Stimulated activated naive CD8-positive, alpha-beta T cell treated with anti-CD3 and anti-CD28 coated beads, Interleukin-15, amount 100 ng/mL, for 72 hours (primary cell): ENCODE data around the gene CEACAM20.
"Not testable (repeated sequence)": the region's sequence is repeated elsewhere in the genome, so short reads cannot be mapped to it uniquely, and the experiment has no call there.

Experiments used
- ATAC-seq: fragments of 150-1000 bp; cut with Tn5 transposase; 2 replicates; pipeline ENCODE4 v1.10.0; 2021; ENCODE audit warnings: mild to moderate bottlenecking, moderate library complexity
- DNase-seq, 2 donors: peaks; one replicate each; pipeline ENCODE4 v3.0.0; 2021 to 2022
- H3K27ac Mint-ChIP-seq, 2 donors: one replicate each; pipeline ENCODE4 v1.8.0; 2022; ENCODE audit warnings: mild to moderate bottlenecking in 2 of 2, mixed read lengths in 2 of 2, moderate library complexity in 2 of 2
- H3K27me3 Mint-ChIP-seq: one replicate; pipeline ENCODE4 v1.8.0; 2022; ENCODE audit warnings: mixed read lengths
- H3K4me1 Mint-ChIP-seq: one replicate; pipeline ENCODE4 v1.8.0; 2022; ENCODE audit warnings: mild to moderate bottlenecking, mixed read lengths
- H3K4me3 Mint-ChIP-seq, 2 donors: one replicate each; pipeline ENCODE4 v1.8.0; 2022; ENCODE audit warnings: mild to moderate bottlenecking in 2 of 2, mixed read lengths in 2 of 2, moderate library complexity in 1 of 2
- H3K9me3 Mint-ChIP-seq, 2 donors: one replicate each; pipeline ENCODE4 v1.8.0; 2022; ENCODE audit warnings: mixed read lengths in 2 of 2

The CEACAM20 gene

GRCh38 chr19:44525721-44526430, 3.6 kb downstream of the CEACAM20 start:
- H3K27me3 Mint-ChIP-seq = peaks cover 9% of the 10 kb centered on the region
- no peak for DNase-seq
- H3K4me1 Mint-ChIP-seq = no peaks in the 10 kb centered on the region
- no peak for ATAC-seq
- H3K9me3 Mint-ChIP-seq = peaks cover 9 to 14% of the 10 kb centered on the region in 2 donors
- H3K4me3 Mint-ChIP-seq = no peak overlapping the region
- H3K27ac Mint-ChIP-seq = no peak overlapping the region

- no peaks in the 10 kb centered on the region for H3K9me3 Mint-ChIP-seq
- H3K4me3 Mint-ChIP-seq = no peak overlapping the region
- ATAC-seq (no peak), DNase-seq (no peak)
- no peaks in the 10 kb centered on the region for H3K27me3 Mint-ChIP-seq
- H3K27ac Mint-ChIP-seq = no peak overlapping the region
- H3K4me1 Mint-ChIP-seq = no peaks in the 10 kb centered on the region
These were observed 8.1 kb downstream of the CEACAM20 start for GRCh38 chr19:44521370-44521769.

- DNase-seq (no peak), ATAC-seq (no peak)
- H3K4me3 Mint-ChIP-seq = no peak overlapping the region
- H3K9me3 Mint-ChIP-seq = peaks cover 0 to 5% of the 10 kb centered on the region in 2 donors
- H3K27me3 Mint-ChIP-seq = no peaks in the 10 kb centered on the region
- H3K4me1 Mint-ChIP-seq = no peaks in the 10 kb centered on the region
- H3K27ac Mint-ChIP-seq = no peak overlapping the region
These were observed 12.3 kb downstream of the CEACAM20 start for GRCh38 chr19:44517146-44517545.

GRCh38 chr19:44515907-44516306, 13.6 kb downstream of the CEACAM20 start:
- ATAC-seq = no peak
- H3K4me3 Mint-ChIP-seq = no peak overlapping the region
- DNase-seq = no peak
- H3K27ac Mint-ChIP-seq = no peak overlapping the region
- H3K9me3 Mint-ChIP-seq = peaks cover 4 to 14% of the 10 kb centered on the region in 2 donors
- peaks cover 9% of the 10 kb centered on the region for H3K27me3 Mint-ChIP-seq
- no peaks in the 10 kb centered on the region for H3K4me1 Mint-ChIP-seq

- Mint-ChIP-seq H3K27ac (no peak overlapping the region), H3K4me1 (no peaks in the 10 kb centered on the region), H3K4me3 (no peak overlapping the region), H3K27me3 (peaks cover 18% of the 10 kb centered on the region), H3K9me3 (peaks cover 9 to 23% of the 10 kb centered on the region in 2 donors)
- DNase-seq = no peak
- no peak for ATAC-seq
These were observed 14.4 kb downstream of the CEACAM20 start for GRCh38 chr19:44515031-44515430.

GRCh38 chr19:44512326-44513298, 16.9 kb downstream of the CEACAM20 start:
- peaks cover 23 to 38% of the 10 kb centered on the region in 2 donors for H3K9me3 Mint-ChIP-seq
- no peaks in the 10 kb centered on the region for H3K4me1 Mint-ChIP-seq
- peak; percentile 20 to 21 for DNase-seq
- ATAC-seq = no peak
- peaks cover 33% of the 10 kb centered on the region for H3K27me3 Mint-ChIP-seq
- H3K27ac Mint-ChIP-seq = no peak overlapping the region
- H3K4me3 Mint-ChIP-seq = no peak overlapping the region

GRCh38 chr19:44509478-44509877, 20.0 kb downstream of the CEACAM20 start:
- H3K27me3 Mint-ChIP-seq = peaks cover 44% of the 10 kb centered on the region
- DNase-seq (no peak), ATAC-seq (no peak)
- H3K4me3 Mint-ChIP-seq = no peak overlapping the region
- H3K4me1 Mint-ChIP-seq = no peaks in the 10 kb centered on the region
- peaks cover 39 to 43% of the 10 kb centered on the region in 2 donors for H3K9me3 Mint-ChIP-seq
- H3K27ac Mint-ChIP-seq = no peak overlapping the region

GRCh38 chr19:44499962-44500949, 29.2 kb downstream of the CEACAM20 start, which contains the start of gene ZNF180:
TSS of gene ZNF180 (minus strand) at chr19:44500522. CDS start at chr19:44497334, 3,188 bp downstream.
- ATAC-seq (peak; percentile 95), DNase-seq (peak; percentile 95)
- Mint-ChIP-seq H3K27me3 (peaks cover 11% of the 10 kb centered on the region), H3K27ac (peak within 1 kb of the TSS; percentile 97), H3K4me1 (peaks cover 44% of the 10 kb centered on the region), H3K4me3 (peak within 1 kb of the TSS; percentile 92 to 96), H3K9me3 (peaks cover 55 to 66% of the 10 kb centered on the region in 2 donors)

GRCh38 chr19:44499559-44499958, 29.9 kb downstream of the CEACAM20 start:
- Mint-ChIP-seq H3K4me1 (peaks cover 46% of the 10 kb centered on the region), H3K4me3 (peak overlapping the region; percentile 92 to 96), H3K27ac (peak overlapping the region; percentile 97), H3K27me3 (peaks cover 7% of the 10 kb centered on the region), H3K9me3 (peaks cover 56 to 71% of the 10 kb centered on the region in 2 donors)
- ATAC-seq (no peak), DNase-seq (peak; percentile 8 to 13)

- peak overlapping the region; percentile 92 to 96 for H3K4me3 Mint-ChIP-seq
- H3K27ac Mint-ChIP-seq = peak overlapping the region in 1 of 2 donors; percentile 50
- H3K9me3 Mint-ChIP-seq = peaks cover 53 to 70% of the 10 kb centered on the region in 2 donors
- DNase-seq (no peak), ATAC-seq (no peak)
- peaks cover 2% of the 10 kb centered on the region for H3K27me3 Mint-ChIP-seq
- peaks cover 46% of the 10 kb centered on the region for H3K4me1 Mint-ChIP-seq
These were observed 30.5 kb downstream of the CEACAM20 start for GRCh38 chr19:44498988-44499387.

- no peak for DNase-seq
- H3K4me1 Mint-ChIP-seq = peaks cover 46% of the 10 kb centered on the region
- no peak overlapping the region for H3K4me3 Mint-ChIP-seq
- ATAC-seq = no peak
- no peak overlapping the region for H3K27ac Mint-ChIP-seq
- H3K27me3 Mint-ChIP-seq = no peaks in the 10 kb centered on the region
- H3K9me3 Mint-ChIP-seq = peaks cover 60 to 80% of the 10 kb centered on the region in 2 donors
These were observed 32.8 kb downstream of the CEACAM20 start for GRCh38 chr19:44496711-44497110.

- Mint-ChIP-seq H3K9me3 (peaks cover 48 to 76% of the 10 kb centered on the region in 2 donors), H3K4me3 (no peak overlapping the region), H3K4me1 (no peaks in the 10 kb centered on the region), H3K27me3 (no peaks in the 10 kb centered on the region), H3K27ac (peak overlapping the region in 1 of 2 donors; percentile 69)
- DNase-seq (peak; percentile 7 to 11), ATAC-seq (no peak)
These were observed 52.7 kb downstream of the CEACAM20 start for GRCh38 chr19:44476559-44477408.

GRCh38 chr19:44468730-44469129, 60.7 kb downstream of the CEACAM20 start:
- not testable (repeated sequence) for H3K27me3 Mint-ChIP-seq, DNase-seq, H3K27ac Mint-ChIP-seq, ATAC-seq, H3K4me1 Mint-ChIP-seq, H3K4me3 Mint-ChIP-seq
- H3K9me3 Mint-ChIP-seq = peaks cover 66 to 81% of the 10 kb centered on the region in 2 donors
